Neural cell (in vitro differentiated cells): ENCODE data around the gene GPAT2.

Experiments
- CTCF ChIP-seq: fragments of 450-650 bp; IDR thresholded peaks from 2 replicates; pipeline ENCODE4 v1.5.1; 2014; ENCODE audit warnings: antibody characterized with exemption, mild to moderate bottlenecking, moderate library complexity; ENCODE audit not compliant: poor library complexity, severe bottlenecking
- EP300 ChIP-seq: fragments of 450-650 bp; conservative IDR thresholded peaks from 2 replicates; pipeline ENCODE4 v1.6.1; 2014; ENCODE audit warnings: antibody characterized with exemption, mild to moderate bottlenecking, moderate library complexity; ENCODE audit not compliant: poor library complexity, severe bottlenecking
- EZH2 ChIP-seq: fragments of 200-600, 300-800 bp; shearing (Covaris generic), sonication (generic); IDR thresholded peaks from 2 replicates; pipeline ENCODE4 v1.6.1; 2014; ENCODE audit warnings: antibody characterized with exemption, low read length, borderline replicate concordance, mild to moderate bottlenecking; ENCODE audit not compliant: insufficient read depth, poor library complexity, severe bottlenecking
- MXI1 ChIP-seq: fragments of 450-650 bp; conservative IDR thresholded peaks from 2 replicates; pipeline ENCODE4 v1.6.1; 2014; ENCODE audit warnings: antibody characterized with exemption, mild to moderate bottlenecking; ENCODE audit not compliant: poor library complexity, severe bottlenecking
- POLR2AphosphoS5 ChIP-seq: IDR thresholded peaks from 2 replicates; pipeline ENCODE4 v1.6.1; 2012
- REST ChIP-seq: IDR thresholded peaks from 2 replicates; pipeline ENCODE4 v1.6.1; 2012; ENCODE audit warnings: borderline replicate concordance
- TAF1 ChIP-seq: IDR thresholded peaks from 2 replicates; pipeline ENCODE4 v1.6.1; 2012; ENCODE audit warnings: low read depth

DNA sequence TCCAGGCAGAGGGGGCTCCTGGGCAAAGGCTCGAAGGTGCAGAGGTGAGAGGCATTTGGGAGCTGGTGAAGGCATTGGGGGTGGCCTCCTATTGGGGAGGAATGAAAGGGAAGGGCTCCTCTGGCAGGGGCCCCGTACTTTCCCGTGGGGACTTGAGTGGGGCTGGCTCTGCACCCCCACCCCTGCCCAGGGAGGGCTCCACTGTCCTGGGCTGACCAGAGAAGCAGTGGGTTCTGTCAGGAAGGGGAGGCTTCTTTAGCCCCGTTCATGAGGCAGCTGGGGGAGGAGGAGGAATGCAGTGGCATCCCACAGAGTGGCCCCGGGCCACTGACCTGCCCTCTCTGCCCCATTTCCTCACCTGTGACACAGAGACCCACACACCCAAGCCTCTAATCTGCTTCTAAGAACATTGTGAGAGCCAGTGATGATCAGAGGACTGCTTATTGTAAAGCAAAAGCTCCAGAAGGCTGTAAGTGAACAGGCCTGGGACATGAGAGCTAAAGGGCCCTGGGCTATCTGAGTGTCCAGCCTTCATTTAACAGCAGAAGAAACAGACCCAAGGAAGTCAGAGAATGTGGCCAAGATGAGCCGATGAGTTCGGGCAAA is 38.6 kb upstream of the GPAT2 start:
- TF ChIP-seq CTCF = no peak
- TF ChIP-seq TAF1 = no peak
- no peak for TF ChIP-seq EZH2
- TF ChIP-seq POLR2AphosphoS5 = no peak
- no peak for TF ChIP-seq EP300
- TF ChIP-seq REST = no peak
- TF ChIP-seq MXI1 = no peak
